ENCODE measurements around the gene BBIP1. TPM values are rescaled to one million over a fixed set of nuclear protein-coding genes. Genes with fewer than 3 reads are reported as not detected.

BBIP1 gene
- total and polyA plus RNA-seq, 9 of the 15 experiments (the other 6 are each of a cell fraction or from before 2014, with no cell fraction given) = 5.2 to 31.0 (median 19.4) TPM

- TF ChIP-seq STAT5A (IDR thresholded peaks at IDR 0.05; ENCODE audit: borderline replicate concordance, low read length) = no peak
- TF ChIP-seq ZNF140 (CRISPR knock-in tag; IDR thresholded peaks at IDR 0.05) = no peak
- 0 out of 2 replicates have a peak, but pooled peaks have one; percentile 39 for TF ChIP-seq CXXC5 (CRISPR knock-in tag; IDR thresholded peaks at IDR 0.05)
- TF ChIP-seq TRIM24 (IDR thresholded peaks at IDR 0.05) = no peak
- peak; percentile 66 for TF ChIP-seq PBX2 (CRISPR knock-in tag; IDR thresholded peaks at IDR 0.05; ENCODE audit: low read depth)
- peak; percentile 93 for TF ChIP-seq PBX2 (tag; conservative IDR thresholded peaks at IDR 0.05; ENCODE audit: low read depth)
- TF ChIP-seq FOXJ2 (tag; IDR thresholded peaks at IDR 0.05) = no peak
Observed at GRCh38 chr10:110864662-110865140, 54.3 kb downstream of the BBIP1 start (continued).

DNA sequence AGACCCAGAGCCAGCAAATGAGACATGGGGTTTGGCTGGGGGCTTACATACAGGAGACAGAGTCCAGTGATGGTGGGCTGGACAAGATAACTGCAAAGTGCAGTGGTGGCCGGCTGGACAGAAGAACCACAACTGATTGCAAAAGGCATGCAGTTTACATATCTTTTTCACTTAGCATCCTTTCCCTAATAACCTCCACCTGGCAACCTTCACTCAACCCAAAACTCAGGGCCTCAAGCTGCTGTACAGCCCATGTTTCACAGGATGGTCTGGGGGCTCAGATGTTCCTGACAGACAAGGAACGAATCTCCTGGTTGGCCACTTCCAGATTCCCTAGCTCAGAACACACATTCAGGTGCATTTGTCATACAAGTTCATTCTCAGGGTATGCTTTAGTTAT is 55.0 kb downstream of the BBIP1 start:
- H2AFZ ChIP-seq (ENCODE audit: low read depth, low read length) = peak overlapping the region; percentile 99
- intact Hi-C loops (cut with micrococcal nuclease) = no loop called here
- H3K9me1 ChIP-seq (ENCODE audit: control insufficient read depth, insufficient read depth, low read length) = no peaks in the 10 kb centered on the region
- FAIRE-seq (no peak), ATAC-seq (no peak), DNase-seq (ENCODE audit: extremely low read depth in 1 of 4, low spot score in 3 of 4) (no peak)
- no peak overlapping the region for H3K4me3 ChIP-seq
- H4K20me1 ChIP-seq (replicated peaks; ENCODE audit: control insufficient read depth, insufficient read depth, low read length) = no peaks in the 10 kb centered on the region
- ChIA-PET POLR2A (no interaction called here), CTCF (ENCODE audit: low intra/inter-chr PET ratio) (no interaction called here)
- H3K36me3 ChIP-seq (ENCODE audit: control insufficient read depth, insufficient read depth, low read length) = no peaks in the 10 kb centered on the region
- no peak overlapping the region for H3K4me2 ChIP-seq (ENCODE audit: insufficient read depth, low read length)
- no peaks in the 10 kb centered on the region for H3K79me2 ChIP-seq (ENCODE audit: control insufficient read depth, insufficient read depth, low read length)
- H3K27ac ChIP-seq (ENCODE audit: extremely low read depth, low read depth, low read length) = no peak overlapping the region; the same call in 2 of the 3 replicates
- no peaks in the 10 kb centered on the region for H3K27me3 ChIP-seq (ENCODE audit: control insufficient read depth in 2 of 2, insufficient read depth in 2 of 2, low read length in 2 of 2)
- in situ Hi-C loops (cut with MboI) = no loop called here
- 71% methylated on average over 2 of the region's 2 CpGs for WGBS (ENCODE audit: insufficient coverage, low coverage, missing lambda C conversion rate)
- peaks cover 18 to 64% of the 10 kb centered on the region in 2 experiments for H3K4me1 ChIP-seq (replicated peaks in 1 of 2; ENCODE audit: control insufficient read depth in 2 of 2, insufficient read depth in 2 of 2, low read length in 2 of 2)
- BruUV-seq (replicated peaks) = no TSS peak
- H3K9me3 ChIP-seq (replicated peaks; ENCODE audit: control insufficient read depth, insufficient read depth, low read depth, low read length) = no peaks in the 10 kb centered on the region
- H3K9ac ChIP-seq (ENCODE audit: insufficient read depth in 1 of 2, low read depth in 2 of 2, low read length in 2 of 2) = no peak overlapping the region
- TF ChIP-seq ZNF175 (CRISPR knock-in tag; IDR thresholded peaks at IDR 0.05; ENCODE audit: low read depth) = no peak
- TF ChIP-seq ZNF586 (CRISPR knock-in tag; conservative IDR thresholded peaks at IDR 0.05) = no peak
- TF ChIP-seq RBM15 (IDR thresholded peaks at IDR 0.05; ENCODE audit: insufficient read depth, low read length) = no peak
- TF ChIP-seq RBFOX2 (IDR thresholded peaks at IDR 0.05; ENCODE audit: low read depth, low read length) = no peak
- TF ChIP-seq, protein P1, sequence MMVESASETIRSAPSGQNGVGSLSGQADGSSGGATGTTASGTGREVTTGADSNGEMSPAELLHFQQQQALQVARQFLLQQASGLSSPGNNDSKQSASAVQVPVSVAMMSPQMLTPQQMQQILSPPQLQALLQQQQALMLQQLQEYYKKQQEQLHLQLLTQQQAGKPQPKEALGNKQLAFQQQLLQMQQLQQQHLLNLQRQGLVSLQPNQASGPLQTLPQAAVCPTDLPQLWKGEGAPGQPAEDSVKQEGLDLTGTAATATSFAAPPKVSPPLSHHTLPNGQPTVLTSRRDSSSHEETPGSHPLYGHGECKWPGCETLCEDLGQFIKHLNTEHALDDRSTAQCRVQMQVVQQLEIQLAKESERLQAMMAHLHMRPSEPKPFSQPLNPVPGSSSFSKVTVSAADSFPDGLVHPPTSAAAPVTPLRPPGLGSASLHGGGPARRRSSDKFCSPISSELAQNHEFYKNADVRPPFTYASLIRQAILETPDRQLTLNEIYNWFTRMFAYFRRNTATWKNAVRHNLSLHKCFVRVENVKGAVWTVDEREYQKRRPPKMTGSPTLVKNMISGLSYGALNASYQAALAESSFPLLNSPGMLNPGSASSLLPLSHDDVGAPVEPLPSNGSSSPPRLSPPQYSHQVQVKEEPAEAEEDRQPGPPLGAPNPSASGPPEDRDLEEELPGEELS (CRISPR knock-in tag; IDR thresholded peaks at IDR 0.05; ENCODE audit: borderline replicate concordance) = no peak
- no peak for TF ChIP-seq NCOA6 (IDR thresholded peaks at IDR 0.05)

Measured in K562 (cell line).